Testis (tissue), 2 donors: Measurements from ENCODE around the gene FOXP4.

Experiments
- POLR2A ChIP-seq: fragments of 450-650 bp; IDR thresholded peaks from one replicate; pipeline ENCODE4 v1.6.1; 2017; ENCODE audit warnings: antibody characterized with exemption, mild to moderate bottlenecking, moderate library complexity
- TF ChIP-seq, protein P1 (sequence below), 3 experiments: fragments of 450-650 bp in 2 of 3; fragments of 200-600 bp in 1 of 3; sonication (generic) in 1 of 3; IDR thresholded peaks; one replicate each; pipeline ENCODE4 v1.5.1; 2016 to 2019; ENCODE audit warnings: antibody characterized with exemption in 3 of 3, mild to moderate bottlenecking in 2 of 3, moderate library complexity in 1 of 3

DNA sequence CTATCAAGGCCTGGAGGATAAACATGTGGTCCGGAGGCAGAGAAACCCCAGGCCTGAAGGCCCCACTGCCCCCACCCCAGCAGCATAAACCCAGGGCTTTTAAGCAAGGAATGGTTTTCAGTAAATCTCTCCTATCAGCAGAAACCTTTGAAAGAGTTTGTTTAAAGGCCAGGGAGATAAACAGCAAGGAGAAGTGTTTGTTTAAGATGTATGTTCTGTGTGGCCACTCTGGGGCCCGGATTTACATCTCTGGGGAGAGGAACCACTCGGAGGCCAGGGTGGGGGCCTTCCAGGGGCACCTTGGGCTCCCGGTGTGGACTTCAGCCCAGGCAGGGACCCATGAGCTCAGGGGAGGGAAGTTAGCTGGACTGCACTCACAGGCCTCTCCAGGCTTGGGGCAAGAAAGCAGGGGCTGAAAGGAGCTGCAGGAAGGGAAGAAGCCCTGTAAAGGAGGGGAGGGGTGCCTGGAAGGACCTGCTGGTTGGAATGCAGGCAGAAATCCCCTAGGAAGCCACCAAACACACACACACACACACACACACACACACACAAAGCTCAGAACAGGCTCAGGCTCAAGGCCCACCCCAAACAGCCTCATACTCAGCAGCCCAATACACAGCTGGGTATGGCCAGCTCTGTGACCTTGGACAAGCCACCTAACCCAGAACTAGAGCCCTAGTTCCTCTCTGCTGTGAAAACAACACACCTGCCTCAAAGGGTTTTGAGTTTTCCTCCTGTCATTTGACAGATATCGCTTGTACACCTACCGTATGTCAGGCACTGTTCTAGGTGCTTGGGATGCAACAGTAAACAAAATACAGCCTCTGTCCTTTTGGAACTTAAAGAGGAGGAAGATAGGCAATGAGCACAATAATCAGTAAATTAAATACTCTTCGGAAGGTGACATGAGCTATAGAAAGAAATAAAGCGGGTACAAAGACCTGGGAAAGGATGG is 26.2 kb upstream of the FOXP4 start:
- TF ChIP-seq, protein P1, sequence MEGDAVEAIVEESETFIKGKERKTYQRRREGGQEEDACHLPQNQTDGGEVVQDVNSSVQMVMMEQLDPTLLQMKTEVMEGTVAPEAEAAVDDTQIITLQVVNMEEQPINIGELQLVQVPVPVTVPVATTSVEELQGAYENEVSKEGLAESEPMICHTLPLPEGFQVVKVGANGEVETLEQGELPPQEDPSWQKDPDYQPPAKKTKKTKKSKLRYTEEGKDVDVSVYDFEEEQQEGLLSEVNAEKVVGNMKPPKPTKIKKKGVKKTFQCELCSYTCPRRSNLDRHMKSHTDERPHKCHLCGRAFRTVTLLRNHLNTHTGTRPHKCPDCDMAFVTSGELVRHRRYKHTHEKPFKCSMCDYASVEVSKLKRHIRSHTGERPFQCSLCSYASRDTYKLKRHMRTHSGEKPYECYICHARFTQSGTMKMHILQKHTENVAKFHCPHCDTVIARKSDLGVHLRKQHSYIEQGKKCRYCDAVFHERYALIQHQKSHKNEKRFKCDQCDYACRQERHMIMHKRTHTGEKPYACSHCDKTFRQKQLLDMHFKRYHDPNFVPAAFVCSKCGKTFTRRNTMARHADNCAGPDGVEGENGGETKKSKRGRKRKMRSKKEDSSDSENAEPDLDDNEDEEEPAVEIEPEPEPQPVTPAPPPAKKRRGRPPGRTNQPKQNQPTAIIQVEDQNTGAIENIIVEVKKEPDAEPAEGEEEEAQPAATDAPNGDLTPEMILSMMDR (IDR thresholded peaks at IDR 0.05), result no peak
- no peak for TF ChIP-seq POLR2A
